Gastroesophageal sphincter (tissue), 4 donors: ENCODE results near the gene UPP2. TPM values are rescaled to one million over a fixed set of nuclear protein-coding genes. Genes with fewer than 3 reads are reported as not detected.

ENCODE experiments used
- ATAC-seq: fragments of 150-250 bp; one replicate; pipeline ENCODE4 v1.9.1; 2016; ENCODE audit warnings: mild to moderate bottlenecking, moderate library complexity
- H3K27ac ChIP-seq, 4 donors: fragments of 200-600 bp; sonication (generic) in 3 of 4; 1 replicate in 3 of 4; 2 replicates in 1 of 4; pipeline ENCODE4 v1.5.1; 2016 to 2019
- H3K27me3 ChIP-seq: fragments of 200-600 bp; sonication (generic); one replicate; pipeline ENCODE4 v1.5.1; 2019
- H3K36me3 ChIP-seq, 2 donors: fragments of 200-600 bp; sonication (generic); one replicate each; pipeline ENCODE4 v1.5.1; 2019; ENCODE audit warnings: control low read depth in 1 of 2
- H3K4me1 ChIP-seq, 3 donors: fragments of 200-600 bp; sonication (generic); 1 replicate in 2 of 3; 2 replicates in 1 of 3; pipeline ENCODE4 v1.5.1; 2016 to 2019; ENCODE audit warnings: control low read depth in 2 of 3
- H3K4me3 ChIP-seq, 2 donors: fragments of 200-600 bp; sonication (generic); one replicate each; pipeline ENCODE4 v1.5.1; 2019; ENCODE audit warnings: mild to moderate bottlenecking in 1 of 2, moderate library complexity in 1 of 2
- H3K9me3 ChIP-seq, 3 donors: fragments of 200-600 bp; sonication (generic); one replicate each; pipeline ENCODE4 v1.5.1; 2017 to 2019; ENCODE audit warnings: control low read depth in 2 of 3
- EP300 ChIP-seq: sonication (generic); formaldehyde crosslinking; IDR thresholded peaks from one replicate; pipeline ENCODE4 v1.6.1; 2017; ENCODE audit warnings: antibody characterized with exemption, mild to moderate bottlenecking
- POLR2A ChIP-seq, 2 donors: fragments of 450-650 bp; IDR thresholded peaks; one replicate each; pipeline ENCODE4 v1.6.1; 2017; ENCODE audit warnings: antibody characterized with exemption in 2 of 2, mild to moderate bottlenecking in 2 of 2, moderate library complexity in 1 of 2
- POLR2AphosphoS5 ChIP-seq: sonication (generic); formaldehyde crosslinking; IDR thresholded peaks from one replicate; pipeline ENCODE4 v1.6.1; 2017; ENCODE audit warnings: antibody characterized with exemption
- WGBS, 2 donors: methylation state at CpG; one replicate each; pipeline ENCODE4 v1.1.5; 2018; ENCODE audit warnings: low coverage in 1 of 2; 5-methylcytosine and 5-hydroxymethylcytosine counted together
- total RNA-seq, 4 donors: library from RNA; depleted of rRNA; stranded (reverse); fragments of >200 nt; gene quantifications; one replicate each; pipeline ENCODE4 v1.1.0, GENCODE V29; 2016
- TF ChIP-seq, protein P1 (sequence below), 4 experiments: fragments of 200-600 bp in 2 of 4; fragments of 450-650 bp in 2 of 4; sonication (generic) in 1 of 4; IDR thresholded peaks; one replicate each; pipeline ENCODE4 v1.5.1; 2017 to 2019; ENCODE audit warnings: antibody characterized with exemption in 4 of 4, mild to moderate bottlenecking in 2 of 4, moderate library complexity in 2 of 4

UPP2 gene
- total RNA-seq, 4 donors from 2014 or later = 0.35 TPM; not detected in 3

DNA sequence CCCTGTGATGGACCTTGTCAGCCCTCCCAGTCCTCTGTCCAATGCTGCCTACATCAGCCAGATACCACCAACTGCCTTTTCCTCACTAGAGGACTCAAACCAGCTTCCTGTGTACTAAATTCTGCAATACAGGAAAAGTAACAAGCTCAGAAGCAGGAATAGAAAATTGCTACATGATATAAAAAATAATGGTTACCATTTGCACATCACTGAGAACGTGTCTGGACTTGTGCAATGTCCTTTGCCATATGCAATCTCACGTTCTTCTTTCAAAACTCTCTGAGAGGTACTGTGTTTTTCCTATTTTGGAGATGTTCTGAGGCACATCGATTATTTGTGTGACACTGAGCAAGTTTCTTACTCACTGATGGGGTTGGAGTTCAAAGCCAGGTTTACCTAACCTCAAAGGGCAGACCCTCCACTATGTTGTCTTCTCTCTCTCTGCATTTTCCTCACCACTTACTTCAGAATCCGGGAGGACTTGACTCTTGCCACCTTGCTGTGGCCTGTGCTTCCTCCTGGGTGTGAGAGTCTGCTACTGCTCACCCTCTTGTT is 12.1 kb downstream of the UPP2 start:
- no peak for ATAC-seq
- Histone ChIP-seq H3K27me3 (no peaks in the 10 kb centered on the region), H3K4me1 (no peaks in the 10 kb centered on the region), H3K27ac (no peak overlapping the region), H3K9me3 (no peaks in the 10 kb centered on the region), H3K4me3 (no peak overlapping the region), H3K36me3 (no peaks in the 10 kb centered on the region)
- no peak for TF ChIP-seq EP300
- no peak for TF ChIP-seq POLR2A (IDR thresholded peaks at IDR 0.05)
- TF ChIP-seq, protein P1, sequence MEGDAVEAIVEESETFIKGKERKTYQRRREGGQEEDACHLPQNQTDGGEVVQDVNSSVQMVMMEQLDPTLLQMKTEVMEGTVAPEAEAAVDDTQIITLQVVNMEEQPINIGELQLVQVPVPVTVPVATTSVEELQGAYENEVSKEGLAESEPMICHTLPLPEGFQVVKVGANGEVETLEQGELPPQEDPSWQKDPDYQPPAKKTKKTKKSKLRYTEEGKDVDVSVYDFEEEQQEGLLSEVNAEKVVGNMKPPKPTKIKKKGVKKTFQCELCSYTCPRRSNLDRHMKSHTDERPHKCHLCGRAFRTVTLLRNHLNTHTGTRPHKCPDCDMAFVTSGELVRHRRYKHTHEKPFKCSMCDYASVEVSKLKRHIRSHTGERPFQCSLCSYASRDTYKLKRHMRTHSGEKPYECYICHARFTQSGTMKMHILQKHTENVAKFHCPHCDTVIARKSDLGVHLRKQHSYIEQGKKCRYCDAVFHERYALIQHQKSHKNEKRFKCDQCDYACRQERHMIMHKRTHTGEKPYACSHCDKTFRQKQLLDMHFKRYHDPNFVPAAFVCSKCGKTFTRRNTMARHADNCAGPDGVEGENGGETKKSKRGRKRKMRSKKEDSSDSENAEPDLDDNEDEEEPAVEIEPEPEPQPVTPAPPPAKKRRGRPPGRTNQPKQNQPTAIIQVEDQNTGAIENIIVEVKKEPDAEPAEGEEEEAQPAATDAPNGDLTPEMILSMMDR (IDR thresholded peaks at IDR 0.05) = no peak
- TF ChIP-seq POLR2AphosphoS5 = no peak
- WGBS, 2 donors = 60 to 68% methylated on average over 4 of the region's 4 CpGs

DNA sequence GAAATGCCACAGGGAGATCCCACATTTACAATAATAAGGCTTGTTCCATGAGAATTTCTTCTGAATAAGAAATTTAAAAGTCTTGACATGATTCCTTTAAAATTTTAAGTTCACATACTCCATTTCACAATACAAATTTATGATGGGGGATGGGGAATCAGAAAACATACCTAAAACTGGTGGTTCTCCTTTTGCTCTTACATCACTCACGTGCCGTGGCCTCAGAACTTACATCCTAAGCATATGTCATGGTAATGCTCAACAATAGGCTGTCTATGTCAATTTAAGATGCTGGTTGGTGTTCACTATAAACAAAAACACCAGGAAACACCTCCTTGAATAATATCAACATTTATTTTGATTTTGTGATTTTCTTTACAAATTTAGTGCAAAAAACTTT is 12.8 kb downstream of the UPP2 start:
- no peak overlapping the region for H3K4me3 ChIP-seq
- H3K9me3 ChIP-seq = no peaks in the 10 kb centered on the region
- no peaks in the 10 kb centered on the region for H3K27me3 ChIP-seq
- H3K36me3 ChIP-seq = no peaks in the 10 kb centered on the region
- no peak overlapping the region for H3K27ac ChIP-seq
- H3K4me1 ChIP-seq = no peaks in the 10 kb centered on the region
- TF ChIP-seq POLR2AphosphoS5 = no peak
- TF ChIP-seq, protein P1 (IDR thresholded peaks at IDR 0.05) = no peak
- no peak for TF ChIP-seq POLR2A (IDR thresholded peaks at IDR 0.05)
- no peak for TF ChIP-seq EP300
- 50% methylated on average over 2 of the region's 2 CpGs; no CpG with 5 or more reads in 1 of the 2 donors for WGBS, 2 donors
- ATAC-seq = no peak

DNA sequence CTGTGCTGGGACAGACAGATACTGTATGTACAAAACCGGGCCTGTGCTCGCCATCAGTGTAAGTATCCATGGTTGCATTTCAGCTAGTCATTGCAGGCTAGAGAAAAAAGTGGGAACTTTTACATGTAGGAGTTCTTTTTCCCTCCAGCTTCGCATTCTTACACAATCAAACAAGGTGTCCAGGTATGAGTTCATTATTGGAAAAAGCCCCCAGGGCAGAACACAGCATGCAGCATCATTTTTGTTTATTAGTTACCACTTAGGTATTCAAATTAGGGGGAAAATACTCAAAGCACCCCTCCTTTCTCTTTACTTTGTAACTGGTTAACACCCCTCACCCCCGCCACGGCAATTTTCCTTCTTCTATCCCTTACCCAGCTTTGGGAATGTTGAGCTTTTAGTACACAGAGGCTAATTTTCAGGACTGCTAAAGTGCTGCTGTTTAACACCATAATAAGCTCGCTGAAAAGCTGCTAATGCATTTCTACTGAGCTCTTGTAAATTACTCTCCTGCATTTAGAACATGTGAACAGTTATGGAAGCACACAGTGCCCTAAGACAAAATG is 13.6 kb downstream of the UPP2 start:
- H3K9me3 ChIP-seq = no peaks in the 10 kb centered on the region
- no peaks in the 10 kb centered on the region for H3K4me1 ChIP-seq
- H3K4me3 ChIP-seq = no peak overlapping the region
- TF ChIP-seq EP300 (no peak), POLR2AphosphoS5 (no peak)
- TF ChIP-seq, protein P1 (IDR thresholded peaks at IDR 0.05) = no peak
- 55 to 81% methylated on average over 3 to 6 of the region's 6 CpGs for WGBS, 2 donors
- no peaks in the 10 kb centered on the region for H3K27me3 ChIP-seq
- no peak overlapping the region for H3K27ac ChIP-seq
- ATAC-seq = no peak
- no peaks in the 10 kb centered on the region for H3K36me3 ChIP-seq

DNA sequence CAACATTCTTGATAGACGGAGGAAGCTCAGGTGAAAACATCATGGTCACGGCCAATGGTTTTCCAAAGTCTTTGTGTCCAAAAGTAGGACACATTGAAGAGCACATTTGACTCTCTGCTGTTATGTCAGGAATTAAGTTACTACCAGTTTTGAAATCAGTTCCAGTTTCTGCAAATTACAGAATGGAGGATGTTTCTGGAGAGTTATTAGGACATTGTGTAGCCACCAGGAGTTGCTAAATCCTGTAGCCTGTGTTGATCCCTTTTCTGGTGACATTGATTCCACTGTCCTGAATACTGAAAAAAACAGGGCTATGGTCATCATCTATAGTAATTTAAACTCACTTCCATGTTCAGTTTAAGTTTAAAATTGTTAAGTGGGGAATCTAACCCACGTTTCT is 15.3 kb downstream of the UPP2 start:
- no peak for ATAC-seq
- TF ChIP-seq, protein P1 (IDR thresholded peaks at IDR 0.05) = no peak
- no peak for TF ChIP-seq POLR2AphosphoS5
- TF ChIP-seq EP300 = no peak
- no peak for TF ChIP-seq POLR2A (IDR thresholded peaks at IDR 0.05)
- H3K4me3 ChIP-seq = no peak overlapping the region
- H3K27me3 ChIP-seq = no peaks in the 10 kb centered on the region
- no peak overlapping the region for H3K27ac ChIP-seq
- H3K4me1 ChIP-seq = no peaks in the 10 kb centered on the region
- 95 to 100% methylated on average over 2 to 3 of the region's 3 CpGs for WGBS, 2 donors
- no peaks in the 10 kb centered on the region for H3K9me3 ChIP-seq
- no peaks in the 10 kb centered on the region for H3K36me3 ChIP-seq

DNA sequence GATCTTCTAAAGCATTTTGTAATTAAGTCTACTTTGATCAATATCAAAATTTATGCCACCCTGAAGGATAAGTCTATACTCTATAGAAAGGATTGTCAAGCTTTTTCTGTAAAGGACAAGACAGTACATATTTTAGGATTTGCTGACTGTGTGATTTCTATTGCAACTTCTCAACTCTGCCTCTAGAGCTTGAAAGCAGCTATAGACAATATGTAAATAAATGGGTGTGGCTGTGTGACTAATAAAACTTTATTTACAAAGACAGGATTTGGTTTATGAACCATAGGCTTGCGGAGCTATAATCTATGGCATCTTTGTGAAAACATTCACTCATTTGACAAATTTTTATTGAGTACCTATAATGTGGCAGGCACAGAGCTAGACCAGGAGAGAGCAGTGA is 18.4 kb downstream of the UPP2 start:
- Histone ChIP-seq H3K27ac (no peak overlapping the region), H3K9me3 (no peaks in the 10 kb centered on the region), H3K4me1 (no peaks in the 10 kb centered on the region), H3K36me3 (no peaks in the 10 kb centered on the region), H3K4me3 (no peak overlapping the region), H3K27me3 (no peaks in the 10 kb centered on the region)
- no peak for TF ChIP-seq POLR2A (IDR thresholded peaks at IDR 0.05)
- 92 to 100% methylated on average over 1 of the region's 1 CpG for WGBS, 2 donors
- no peak for ATAC-seq
